ENCODE results near the gene GMPR.

Gene GMPR

GRCh38 chr6:16272201-16272600, 33.8 kb downstream of the GMPR start:
- DNase-seq (ENCODE audit: low spot score): no peak

GRCh38 chr6:16273256-16273655, 34.9 kb downstream of the GMPR start:
- DNase-seq (ENCODE audit: low spot score): no peak

DNA sequence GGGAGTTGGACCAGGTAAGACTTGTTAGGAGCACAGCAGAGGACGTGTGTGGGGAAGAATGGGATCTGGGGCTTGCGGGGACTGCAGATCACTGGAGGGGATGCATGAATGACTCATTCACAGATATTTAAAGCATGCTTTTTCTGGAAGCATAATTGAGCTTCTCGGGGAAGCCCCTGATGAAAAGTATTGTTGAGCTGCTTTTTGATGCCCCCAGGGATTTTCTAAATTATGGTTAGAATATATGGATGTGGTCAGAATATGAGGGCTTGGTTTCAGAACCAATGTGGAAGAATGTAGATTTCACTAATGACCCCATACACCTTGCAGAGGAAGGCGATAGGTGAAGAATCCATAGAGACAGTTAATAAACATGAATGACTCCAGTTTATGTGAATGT, 36.1 kb downstream of the GMPR start:
- DNase-seq (ENCODE audit: low spot score): no peak

GRCh38 chr6:16274885-16275589, 36.6 kb downstream of the GMPR start:
- DNase-seq (ENCODE audit: low spot score): no peak

GRCh38 chr6:16277101-16277981, 39.0 kb downstream of the GMPR start:
- peak; percentile 85 for DNase-seq (ENCODE audit: low spot score)

GRCh38 chr6:16278048-16278724, 39.8 kb downstream of the GMPR start:
- peak; percentile 8 for DNase-seq (ENCODE audit: low spot score)

DNA sequence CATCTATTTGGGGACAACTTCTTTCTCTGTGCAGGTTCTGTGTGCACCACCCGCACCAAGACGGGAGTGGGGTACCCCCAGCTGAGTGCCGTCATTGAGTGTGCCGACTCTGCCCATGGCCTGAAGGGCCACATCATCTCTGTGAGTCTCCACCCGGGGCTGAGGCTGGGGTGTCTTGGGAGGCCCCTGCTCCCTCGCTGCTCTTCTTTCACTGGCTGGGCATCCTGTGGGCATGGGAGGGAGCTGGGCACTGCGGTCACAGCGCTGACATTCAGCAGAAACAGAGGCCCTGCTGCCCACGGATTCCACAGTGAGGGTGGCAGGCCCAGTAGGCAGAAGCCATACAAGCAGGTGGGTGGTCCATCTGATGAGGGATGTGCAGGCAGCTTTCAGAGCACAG, 40.4 kb downstream of the GMPR start:
- no peak for DNase-seq (ENCODE audit: low spot score)

GRCh38 chr6:16279243-16279642, 40.9 kb downstream of the GMPR start:
- DNase-seq (ENCODE audit: low spot score): no peak

DNA sequence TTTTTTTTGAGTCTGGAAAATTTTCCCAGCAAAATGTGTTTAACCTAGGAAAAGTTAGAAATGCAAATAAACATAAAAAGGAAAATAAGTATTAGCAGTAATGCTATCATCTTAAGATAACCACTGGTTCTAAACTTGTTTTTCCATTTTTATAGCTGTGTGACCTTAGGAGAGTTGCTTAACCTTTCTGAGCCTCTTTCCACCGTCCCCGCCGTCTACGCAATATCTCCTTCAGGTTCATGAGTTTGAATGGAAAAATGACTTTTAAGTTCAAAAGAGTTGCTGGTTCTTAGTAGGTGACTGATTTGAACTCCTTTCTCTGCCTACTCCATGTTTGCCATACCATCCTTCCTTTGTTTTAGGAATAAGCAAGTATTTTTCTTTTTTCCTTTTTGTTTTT, 44.0 kb downstream of the GMPR start:
- DNase-seq (ENCODE audit: low spot score): no peak

GRCh38 chr6:16284472-16284871, 46.1 kb downstream of the GMPR start:
- DNase-seq (ENCODE audit: low spot score): no peak

DNA sequence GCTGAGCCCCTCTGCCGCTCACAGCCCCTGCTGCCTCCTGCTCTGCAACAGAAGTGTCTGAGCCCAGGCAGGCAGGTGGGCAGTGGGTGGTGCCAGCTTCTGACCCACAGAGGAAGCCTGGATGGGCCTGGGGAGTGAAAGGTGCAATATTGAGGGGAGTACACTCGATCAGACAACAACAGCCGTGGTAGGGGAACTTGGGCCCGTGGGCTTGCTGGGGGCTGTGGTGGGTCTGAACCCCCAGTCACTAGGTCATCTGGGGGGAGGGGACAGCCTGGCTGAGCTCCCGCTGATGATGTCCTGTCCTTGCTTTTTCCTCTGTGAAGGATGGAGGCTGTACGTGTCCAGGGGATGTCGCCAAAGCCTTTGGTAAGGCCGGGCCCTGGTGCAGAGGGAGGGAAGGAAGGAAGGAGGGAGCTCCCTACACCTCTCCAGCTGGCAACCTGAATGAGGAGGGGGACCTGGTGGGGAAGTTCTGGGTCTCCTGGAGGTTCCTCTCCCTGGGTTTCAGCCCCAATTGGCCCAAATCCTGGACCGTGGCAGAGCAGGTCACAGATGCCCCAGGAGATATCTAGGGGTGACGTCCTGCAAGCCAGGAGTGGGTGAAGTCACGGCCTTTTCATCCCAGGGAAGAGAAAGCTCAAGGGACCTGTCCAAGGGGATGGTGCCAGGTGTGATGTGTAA, 47.2 kb downstream of the GMPR start:
- no peak for DNase-seq (ENCODE audit: low spot score)

DNA sequence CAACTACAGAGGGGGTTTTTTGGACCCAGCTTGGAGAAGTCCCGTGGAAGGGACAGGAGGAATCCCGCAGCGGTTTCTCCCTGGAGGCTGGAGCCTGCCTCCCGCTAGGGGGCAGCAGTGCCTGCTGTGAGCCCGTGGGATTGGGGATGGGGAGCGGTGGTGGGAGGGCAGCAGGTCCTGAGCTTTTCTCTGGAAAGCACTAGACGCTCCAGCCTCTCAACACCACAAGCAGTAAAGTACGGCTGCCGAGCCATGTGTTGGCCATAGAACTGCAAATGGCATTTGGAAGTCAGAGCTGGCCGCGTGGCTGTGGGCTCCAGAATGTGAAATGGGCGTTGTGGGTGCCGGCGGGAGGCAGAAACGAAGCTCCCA, 47.8 kb downstream of the GMPR start:
- DNase-seq (ENCODE audit: low spot score): no peak

DNA sequence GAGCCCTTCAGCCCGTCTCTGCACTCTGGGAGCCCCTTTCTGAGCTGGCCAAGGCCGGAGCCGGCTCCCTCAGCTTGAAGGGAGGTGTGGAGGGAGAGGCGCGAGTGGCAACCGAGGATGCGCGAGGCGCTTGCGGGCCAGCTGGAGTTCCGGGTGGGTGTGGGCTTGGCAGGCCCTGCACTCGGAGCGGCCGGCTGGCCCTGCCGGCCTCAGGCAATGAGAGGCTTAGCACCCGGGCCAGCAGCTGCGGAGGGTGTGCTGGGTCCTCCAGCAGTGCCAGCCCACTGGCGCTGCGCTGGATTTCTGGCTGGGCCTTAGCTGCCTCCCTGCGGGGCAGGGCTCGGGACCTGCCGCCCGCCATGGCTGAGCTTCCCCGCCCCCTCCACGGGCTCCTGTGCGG, 49.8 kb downstream of the GMPR start:
- DNase-seq (ENCODE audit: low spot score): no peak

- DNase-seq (ENCODE audit: low spot score): no peak
These were observed 53.4 kb downstream of the GMPR start for GRCh38 chr6:16291739-16292138.

DNA sequence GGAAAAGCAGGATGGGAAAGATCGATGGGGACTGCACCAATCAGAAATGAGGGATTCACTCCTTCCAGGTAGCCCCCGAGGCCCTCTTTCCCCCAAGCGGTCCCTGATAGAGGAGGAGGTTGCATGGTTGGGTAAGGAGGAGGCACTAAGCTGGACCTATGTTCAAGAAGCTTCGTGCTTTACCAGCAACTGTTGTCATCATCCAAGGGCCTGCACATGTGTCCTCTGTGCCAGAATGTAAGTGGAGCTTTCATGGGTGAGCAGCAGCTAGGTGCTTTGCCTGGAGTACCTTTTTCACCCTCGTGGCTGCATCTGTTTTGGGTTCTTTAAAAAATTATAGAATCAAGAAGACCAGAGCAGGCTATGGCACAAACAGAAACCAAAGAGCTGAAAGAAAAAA, 54.0 kb downstream of the GMPR start:
- no peak for DNase-seq (ENCODE audit: low spot score)

GRCh38 chr6:16292942-16293341, 54.6 kb downstream of the GMPR start:
- DNase-seq (ENCODE audit: low spot score): no peak

- no peak for DNase-seq (ENCODE audit: low spot score)
These were observed 56.0 kb downstream of the GMPR start for GRCh38 chr6:16294371-16294770.

- DNase-seq (ENCODE audit: low spot score): no peak
These were observed 56.7 kb downstream of the GMPR start for GRCh38 chr6:16295060-16295459.

DNA sequence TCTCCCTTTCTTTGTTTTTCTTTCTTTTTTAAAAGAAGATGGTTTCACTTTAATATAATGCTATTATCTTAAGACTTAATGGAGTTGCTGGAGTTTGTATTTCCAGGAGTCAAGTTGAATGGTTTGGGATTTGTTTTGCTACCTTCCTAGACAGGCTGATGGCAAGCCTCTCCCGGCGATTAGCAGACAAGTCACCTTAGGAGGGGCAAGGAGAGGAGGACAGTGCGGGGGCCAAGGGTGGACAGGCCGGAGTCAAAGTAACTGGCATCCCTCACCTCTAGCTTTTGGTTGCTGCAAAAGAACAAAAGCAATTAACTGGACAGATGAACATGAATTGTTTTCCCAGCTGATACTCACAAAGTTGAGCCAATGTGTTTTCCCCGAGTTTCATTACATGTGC, 57.1 kb downstream of the GMPR start:
- DNase-seq (ENCODE audit: low spot score): no peak

DNA sequence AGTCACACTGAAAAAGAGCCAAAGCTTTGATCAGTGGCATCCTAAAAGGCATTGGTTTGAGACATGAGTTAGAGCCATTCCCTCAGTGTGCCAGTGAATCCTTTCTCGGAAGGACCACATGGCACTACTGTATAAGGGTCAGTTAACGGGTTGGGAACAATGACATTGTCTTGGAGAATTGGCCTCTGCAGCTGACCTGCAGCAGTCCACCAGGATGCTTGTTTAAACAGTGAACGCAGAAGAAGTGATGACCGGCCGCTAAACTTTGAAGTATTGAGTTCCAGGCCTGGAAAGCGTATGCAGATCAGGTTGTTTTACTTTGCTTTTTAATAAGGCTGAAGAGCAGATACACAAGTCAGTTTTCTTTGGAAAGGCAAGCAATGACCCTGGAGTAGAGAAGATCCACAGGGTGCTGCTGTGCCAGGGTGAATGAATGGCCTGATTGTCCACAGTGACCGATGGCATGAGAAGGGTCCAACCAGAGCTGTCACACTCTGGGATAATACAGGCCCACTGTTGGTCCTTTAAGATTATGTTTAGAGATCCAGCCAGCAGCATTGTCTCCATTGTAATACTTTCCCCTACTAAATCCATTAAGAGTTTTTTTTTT, 57.8 kb downstream of the GMPR start:
- DNase-seq (ENCODE audit: low spot score): no peak

- no peak for DNase-seq (ENCODE audit: low spot score)
These were observed 61.5 kb downstream of the GMPR start for GRCh38 chr6:16299861-16300260.

- DNase-seq (ENCODE audit: low spot score): no peak
These were observed 63.1 kb downstream of the GMPR start for GRCh38 chr6:16301511-16301910.

All from SW480 (cell line).